Keratinocyte (primary cell): ENCODE measurements around the gene CLCNKB. TPM values are rescaled to one million over a fixed set of nuclear protein-coding genes. Genes with fewer than 3 reads are reported as not detected.

Experiments used
- DNase-seq: peaks from one replicate; pipeline ENCODE4 v3.0.0-alpha.2; 2011; ENCODE audit warnings: low read depth, missing footprints, low spot score
- FAIRE-seq: peaks from 2 replicates; lab custom pipeline; 2011; peaks lifted over from hg19 to GRCh38; lab: Jason Lieb, UNC
- H2AFZ ChIP-seq: 2 replicates; pipeline ENCODE4 v1.6.0; 2012; ENCODE audit warnings: low read length, control low read depth, inconsistent platforms; ENCODE audit not compliant: control insufficient read depth
- H3K27ac ChIP-seq: 2 replicates; pipeline ENCODE4 v1.5.1; 2011; ENCODE audit warnings: low read length; ENCODE audit not compliant: control insufficient read depth, insufficient read depth
- H3K27me3 ChIP-seq: 3 replicates; pipeline ENCODE4 v1.6.0; 2011; ENCODE audit warnings: low read length; ENCODE audit not compliant: control insufficient read depth, insufficient read depth; ENCODE audit errors: extremely low read depth
- H3K36me3 ChIP-seq, 2 experiments: 2 replicates in 1 of 2; 3 replicates in 1 of 2; pipeline ENCODE4 v1.5.1; 2011; ENCODE audit warnings: low read length in 2 of 2, mild to moderate bottlenecking in 1 of 2; ENCODE audit not compliant: control insufficient read depth in 2 of 2, insufficient read depth in 2 of 2; ENCODE audit errors: extremely low read depth in 1 of 2
- H3K4me1 ChIP-seq: 3 replicates; pipeline ENCODE4 v1.5.1; 2011; ENCODE audit warnings: low read length; ENCODE audit not compliant: control insufficient read depth, insufficient read depth; ENCODE audit errors: extremely low read depth
- H3K4me2 ChIP-seq: 3 replicates; pipeline ENCODE4 v1.6.0; 2011; ENCODE audit warnings: low read depth, low read length; ENCODE audit not compliant: control insufficient read depth, insufficient read depth; ENCODE audit errors: extremely low read depth
- H3K4me3 ChIP-seq, 3 experiments: fragments of 200-600 bp in 1 of 3; sonication (generic) in 1 of 3; 2 replicates in 2 of 3; 3 replicates in 1 of 3; pipeline ENCODE4 v1.5.1; 2011 to 2016; ENCODE audit warnings: low read length in 3 of 3, mild to moderate bottlenecking in 3 of 3, control low read depth in 2 of 3, inconsistent platforms in 1 of 3, low read depth in 1 of 3, mixed read lengths in 1 of 3, mixed run types in 1 of 3, moderate library complexity in 1 of 3; ENCODE audit not compliant: control insufficient read depth in 2 of 3, insufficient read depth in 2 of 3; ENCODE audit errors: extremely low read depth in 1 of 3
- H3K79me2 ChIP-seq: 2 replicates; pipeline ENCODE4 v1.6.0; 2012; ENCODE audit warnings: low read length; ENCODE audit not compliant: control insufficient read depth, insufficient read depth
- H3K9ac ChIP-seq: 3 replicates; pipeline ENCODE4 v1.6.0; 2011; ENCODE audit warnings: low read length; ENCODE audit not compliant: control insufficient read depth, insufficient read depth; ENCODE audit errors: extremely low read depth
- H3K9me1 ChIP-seq: 3 replicates; pipeline ENCODE4 v1.6.0; 2011; ENCODE audit warnings: low read length; ENCODE audit not compliant: control insufficient read depth, insufficient read depth; ENCODE audit errors: extremely low read depth
- H3K9me3 ChIP-seq: 2 replicates; pipeline ENCODE4 v1.5.1; 2012; ENCODE audit warnings: low read depth, low read length; ENCODE audit not compliant: control insufficient read depth
- H4K20me1 ChIP-seq: 3 replicates; pipeline ENCODE4 v1.6.0; 2011; ENCODE audit warnings: low read length; ENCODE audit not compliant: control insufficient read depth, insufficient read depth; ENCODE audit errors: extremely low read depth
- EZH2 ChIP-seq: IDR thresholded peaks from one replicate; pipeline ENCODE4 v1.6.1; 2012; ENCODE audit warnings: inconsistent platforms, mild to moderate bottlenecking, low read length, moderate library complexity
- dilution Hi-C: fragments of 300-500 bp; cut with MboI; formaldehyde crosslinking; loops from one replicate; pipeline ENCODE4 v1.7.0; 2020; ENCODE audit warnings: low sequenced_read_pairs; ENCODE audit not compliant: extremely low pct_ligation_motif_present
- polyA plus RNA-seq, 5 experiments: library from polyadenylated mRNA; depleted of rRNA in 3 of 5; stranded (reverse) in 3 of 5; stranded (forward) in 1 of 5; unstranded in 1 of 5; fragments of >200 nt; gene quantifications; 1 replicate in 1 of 5; 2 replicates in 3 of 5; 3 replicates in 1 of 5; pipeline versions ENCODE4 v1.2.1 to v1.2.3, GENCODE V29; 2011 to 2012; ENCODE audit warnings: missing spikeins in 2 of 5, low read depth in 1 of 5, low replicate concordance in 1 of 5
- TF ChIP-seq, protein P1 (sequence below), 3 experiments: IDR thresholded peaks in 1 of 3; conservative IDR thresholded peaks in 1 of 3; optimal IDR thresholded peaks in 1 of 3; 2 replicates in 2 of 3; 3 replicates in 1 of 3; pipeline versions ENCODE3 to v1.5.1; 2011; ENCODE audit warnings: low read length in 3 of 3, mild to moderate bottlenecking in 3 of 3, moderate library complexity in 2 of 3, control low read depth in 1 of 3, inconsistent platforms in 1 of 3; ENCODE audit not compliant: insufficient read depth in 2 of 3; ENCODE audit errors: extremely low read depth in 1 of 3

Gene CLCNKB
- polyA plus RNA-seq, 1 donor (not counting 4 experiments of a cell fraction or from before 2014, with no cell fraction given), result not detected

- TF ChIP-seq, protein P1, sequence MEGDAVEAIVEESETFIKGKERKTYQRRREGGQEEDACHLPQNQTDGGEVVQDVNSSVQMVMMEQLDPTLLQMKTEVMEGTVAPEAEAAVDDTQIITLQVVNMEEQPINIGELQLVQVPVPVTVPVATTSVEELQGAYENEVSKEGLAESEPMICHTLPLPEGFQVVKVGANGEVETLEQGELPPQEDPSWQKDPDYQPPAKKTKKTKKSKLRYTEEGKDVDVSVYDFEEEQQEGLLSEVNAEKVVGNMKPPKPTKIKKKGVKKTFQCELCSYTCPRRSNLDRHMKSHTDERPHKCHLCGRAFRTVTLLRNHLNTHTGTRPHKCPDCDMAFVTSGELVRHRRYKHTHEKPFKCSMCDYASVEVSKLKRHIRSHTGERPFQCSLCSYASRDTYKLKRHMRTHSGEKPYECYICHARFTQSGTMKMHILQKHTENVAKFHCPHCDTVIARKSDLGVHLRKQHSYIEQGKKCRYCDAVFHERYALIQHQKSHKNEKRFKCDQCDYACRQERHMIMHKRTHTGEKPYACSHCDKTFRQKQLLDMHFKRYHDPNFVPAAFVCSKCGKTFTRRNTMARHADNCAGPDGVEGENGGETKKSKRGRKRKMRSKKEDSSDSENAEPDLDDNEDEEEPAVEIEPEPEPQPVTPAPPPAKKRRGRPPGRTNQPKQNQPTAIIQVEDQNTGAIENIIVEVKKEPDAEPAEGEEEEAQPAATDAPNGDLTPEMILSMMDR (optimal IDR thresholded peaks at IDR 0.05 in 1 of 3, IDR thresholded peaks at IDR 0.05 in 1 of 3, conservative IDR thresholded peaks at IDR 0.05 in 1 of 3; ENCODE audit: extremely low read depth in 1 of 3, insufficient read depth in 2 of 3, low read length in 3 of 3), result no peak
- TF ChIP-seq EZH2, result no peak
- peaks cover 9% of the 10 kb centered on the region for H3K27me3 ChIP-seq
Observed at GRCh38 chr1:16064536-16065268, 21.1 kb downstream of the CLCNKB start.

DNA sequence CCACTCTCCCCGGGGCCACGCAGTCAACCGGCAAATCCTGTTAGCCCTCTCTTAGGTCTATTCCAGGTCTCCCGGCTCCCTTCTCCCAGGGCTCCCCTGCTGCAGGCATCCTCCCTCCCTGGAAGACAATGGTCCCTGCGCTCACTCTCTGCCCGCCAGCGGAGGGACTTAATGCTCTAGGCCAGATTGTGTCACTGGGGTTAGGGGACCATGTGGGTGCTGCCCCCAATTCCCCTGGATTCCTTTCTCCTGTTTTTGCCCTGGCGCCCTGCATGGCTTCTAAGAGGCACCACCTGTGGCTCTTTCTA lies 21.6 kb downstream of the CLCNKB start:
- H3K36me3 ChIP-seq, result no peaks in the 10 kb centered on the region
- no peaks in the 10 kb centered on the region for H3K9me1 ChIP-seq
- TF ChIP-seq, protein P1 (optimal IDR thresholded peaks at IDR 0.05 in 1 of 3, IDR thresholded peaks at IDR 0.05 in 1 of 3, conservative IDR thresholded peaks at IDR 0.05 in 1 of 3; ENCODE audit: extremely low read depth in 1 of 3, insufficient read depth in 2 of 3, low read length in 3 of 3), result no peak
- TF ChIP-seq EZH2, result no peak
- H3K4me3 ChIP-seq, result no peak overlapping the region
- H3K79me2 ChIP-seq, result no peaks in the 10 kb centered on the region
- no peak overlapping the region for H3K4me2 ChIP-seq
- H3K27me3 ChIP-seq, result peaks cover 9% of the 10 kb centered on the region
- H4K20me1 ChIP-seq, result no peaks in the 10 kb centered on the region
- no peak overlapping the region for H3K27ac ChIP-seq
- H2AFZ ChIP-seq, result no peak overlapping the region
- dilution Hi-C loops, result no loop called here
- peaks cover 2% of the 10 kb centered on the region for H3K4me1 ChIP-seq
- DNase-seq (no peak), FAIRE-seq (no peak)
- H3K9ac ChIP-seq, result no peak overlapping the region
- no peaks in the 10 kb centered on the region for H3K9me3 ChIP-seq

More at GRCh38 chr1:16064536-16065268, 21.1 kb downstream of the CLCNKB start:
- Histone ChIP-seq H3K36me3 (no peaks in the 10 kb centered on the region), H3K27ac (no peak overlapping the region), H3K9ac (no peak overlapping the region), H3K9me3 (no peaks in the 10 kb centered on the region), H3K79me2 (no peaks in the 10 kb centered on the region), H3K4me1 (peaks cover 2% of the 10 kb centered on the region), H2AFZ (no peak overlapping the region), H3K9me1 (no peaks in the 10 kb centered on the region), H4K20me1 (no peaks in the 10 kb centered on the region), H3K4me3 (no peak overlapping the region), H3K4me2 (no peak overlapping the region)
- dilution Hi-C loops, result no loop called here
- DNase-seq, result no peak
- FAIRE-seq, result no peak
